HL-60/S4 treated with retinoic acid at 250 ng/mL for 4 days and 3 days (cell line): Measurements from ENCODE around the gene IL6.
"Not testable (repeated sequence)": the region's sequence is repeated elsewhere in the genome, so short reads cannot be mapped to it uniquely, and the experiment has no call there.

Experiments used
- in situ Hi-C: fragments of 300-500 bp; cut with MboI; formaldehyde crosslinking; loops from 2 replicates; pipeline ENCODE4 v1.7.0; 2022; ENCODE audit warnings: low sequenced_read_pairs

The IL6 gene

DNA sequence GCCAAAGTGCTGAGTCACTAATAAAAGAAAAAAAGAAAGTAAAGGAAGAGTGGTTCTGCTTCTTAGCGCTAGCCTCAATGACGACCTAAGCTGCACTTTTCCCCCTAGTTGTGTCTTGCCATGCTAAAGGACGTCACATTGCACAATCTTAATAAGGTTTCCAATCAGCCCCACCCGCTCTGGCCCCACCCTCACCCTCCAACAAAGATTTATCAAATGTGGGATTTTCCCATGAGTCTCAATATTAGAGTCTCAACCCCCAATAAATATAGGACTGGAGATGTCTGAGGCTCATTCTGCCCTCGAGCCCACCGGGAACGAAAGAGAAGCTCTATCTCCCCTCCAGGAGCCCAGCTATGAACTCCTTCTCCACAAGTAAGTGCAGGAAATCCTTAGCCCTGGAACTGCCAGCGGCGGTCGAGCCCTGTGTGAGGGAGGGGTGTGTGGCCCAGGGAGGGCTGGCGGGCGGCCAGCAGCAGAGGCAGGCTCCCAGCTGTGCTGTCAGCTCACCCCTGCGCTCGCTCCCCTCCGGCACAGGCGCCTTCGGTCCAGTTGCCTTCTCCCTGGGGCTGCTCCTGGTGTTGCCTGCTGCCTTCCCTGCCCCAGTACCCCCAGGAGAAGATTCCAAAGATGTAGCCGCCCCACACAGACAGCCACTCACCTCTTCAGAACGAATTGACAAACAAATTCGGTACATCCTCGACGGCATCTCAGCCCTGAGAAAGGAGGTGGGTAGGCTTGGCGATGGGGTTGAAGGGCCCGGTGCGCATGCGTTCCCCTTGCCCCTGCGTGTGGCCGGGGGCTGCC is at the start of gene IL6:
Gene IL6, plus strand, starts transcription at position 294 of the 807 bp plus-strand sequence. Its CDS starts 63 bp downstream, at position 357.
- in situ Hi-C loops = loop anchor here (10.0 kb wide), 1 partner anchor 162 kb away; no protein-coding TSS in a partner anchor

DNA sequence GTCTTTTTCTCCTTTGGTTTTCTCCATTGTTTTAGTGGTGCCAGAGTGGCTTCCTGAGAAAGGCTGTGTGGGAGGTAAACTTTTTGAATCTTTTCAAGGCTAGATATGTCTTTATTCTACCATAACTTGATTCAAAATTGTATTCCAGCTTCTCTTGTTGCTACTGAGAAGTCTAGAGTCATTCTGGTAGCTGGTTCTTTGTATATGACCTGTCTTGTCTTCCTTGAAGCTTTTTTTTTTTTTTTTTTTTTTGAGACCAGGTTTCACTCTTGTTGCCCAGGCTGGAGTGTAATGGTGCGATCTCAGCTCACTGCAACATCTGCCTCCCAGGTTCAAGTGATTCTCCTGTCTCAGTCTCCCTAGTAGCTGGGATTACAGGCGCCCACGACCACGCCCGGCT is 49.7 kb upstream of the IL6 start:
- in situ Hi-C loops = not testable (repeated sequence)

DNA sequence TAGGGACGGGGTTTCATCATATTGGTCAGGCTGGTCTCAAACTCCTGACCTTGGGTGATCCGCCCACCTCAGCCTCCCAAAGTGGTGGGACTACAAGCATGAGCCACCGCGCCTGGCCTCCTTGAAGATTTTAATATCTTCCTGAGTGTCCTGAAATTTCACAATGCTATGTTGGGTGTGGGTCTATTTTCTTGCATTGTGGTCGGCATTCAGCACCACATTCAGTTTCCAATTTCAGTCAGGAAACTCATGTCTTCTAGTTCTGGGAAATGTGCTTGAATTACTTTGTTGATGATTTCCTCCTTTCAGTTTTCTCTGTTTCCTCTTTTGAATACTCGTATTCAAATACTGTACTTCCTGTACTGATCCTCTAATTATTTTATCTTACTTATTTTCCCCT is 49.3 kb upstream of the IL6 start:
- in situ Hi-C loops = no loop called here

DNA sequence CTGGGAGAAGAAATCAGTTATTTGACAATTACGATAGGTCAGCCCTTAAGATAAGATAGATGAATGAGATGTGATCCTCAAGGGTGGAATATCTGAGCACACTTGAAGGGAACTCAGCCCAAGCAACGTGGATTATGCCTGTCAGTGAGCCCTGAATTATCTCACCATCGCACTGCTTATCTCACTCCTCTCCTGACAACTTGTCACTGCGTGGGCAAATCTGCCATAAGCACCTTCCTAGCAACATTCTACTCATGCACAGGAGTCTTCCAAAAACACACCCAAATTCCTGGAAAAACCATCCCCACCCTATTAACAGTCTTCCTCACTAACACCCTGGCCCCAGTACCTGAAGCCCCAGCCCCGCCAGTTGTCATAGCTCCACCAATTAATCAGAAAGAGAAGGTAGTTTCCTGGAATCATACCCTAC is 46.5 kb upstream of the IL6 start:
- in situ Hi-C loops = no loop called here

DNA sequence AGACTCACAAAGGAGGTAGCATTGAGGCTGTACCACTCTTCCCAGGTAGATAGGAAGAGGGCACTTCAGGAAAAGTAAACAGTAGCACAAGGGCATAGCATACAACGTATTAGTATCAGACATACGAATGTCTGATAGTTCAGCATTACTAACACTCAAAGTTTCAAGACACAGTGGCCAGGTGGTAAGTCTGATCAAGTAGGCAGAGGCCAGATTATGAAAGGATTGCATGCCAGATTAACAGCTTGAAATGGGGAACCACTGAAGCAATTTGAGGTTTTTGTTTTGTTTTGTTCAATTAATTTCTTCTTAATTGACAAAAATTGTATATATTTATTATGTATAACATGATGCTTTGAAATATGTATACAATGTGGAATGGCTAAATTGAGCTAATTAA is 45.7 kb upstream of the IL6 start:
- in situ Hi-C loops = no loop called here

DNA sequence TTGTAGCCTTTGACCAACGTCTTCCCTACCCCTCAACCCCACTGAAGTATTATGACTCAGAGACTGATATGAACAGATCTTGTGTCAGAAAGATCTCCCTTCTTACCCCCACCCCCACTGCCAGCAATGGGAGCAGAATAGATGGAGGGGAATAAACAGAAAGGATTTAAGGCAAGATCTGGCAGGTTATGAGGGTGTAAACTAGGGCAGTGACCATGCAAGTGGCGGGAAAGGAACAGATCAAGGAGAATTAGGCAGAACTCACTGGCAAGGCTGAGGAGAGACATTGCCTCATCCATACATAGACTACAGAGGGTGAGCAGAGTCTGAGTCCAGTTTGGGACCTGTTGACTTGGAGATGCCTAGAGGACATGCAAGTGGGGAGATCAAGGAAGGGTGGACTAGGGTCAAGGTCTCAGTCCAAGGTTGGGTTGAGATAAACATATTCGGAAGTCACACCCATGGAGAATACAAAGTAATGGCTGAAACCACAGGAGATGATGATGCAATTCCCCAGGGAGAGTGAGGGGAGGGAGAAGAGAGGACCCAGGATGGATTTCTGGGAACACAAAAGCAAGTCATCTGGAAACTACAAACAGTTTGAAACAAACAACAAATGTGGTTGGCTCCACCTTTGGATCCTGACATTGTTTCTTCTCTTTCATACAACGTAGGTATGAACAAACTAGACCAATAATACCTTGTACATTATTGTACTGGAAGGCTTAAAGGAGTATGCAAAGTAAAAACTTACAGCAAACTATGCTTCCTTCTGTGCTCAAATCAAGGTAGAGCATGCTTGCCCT is 44.9 kb upstream of the IL6 start:
- in situ Hi-C loops = no loop called here

DNA sequence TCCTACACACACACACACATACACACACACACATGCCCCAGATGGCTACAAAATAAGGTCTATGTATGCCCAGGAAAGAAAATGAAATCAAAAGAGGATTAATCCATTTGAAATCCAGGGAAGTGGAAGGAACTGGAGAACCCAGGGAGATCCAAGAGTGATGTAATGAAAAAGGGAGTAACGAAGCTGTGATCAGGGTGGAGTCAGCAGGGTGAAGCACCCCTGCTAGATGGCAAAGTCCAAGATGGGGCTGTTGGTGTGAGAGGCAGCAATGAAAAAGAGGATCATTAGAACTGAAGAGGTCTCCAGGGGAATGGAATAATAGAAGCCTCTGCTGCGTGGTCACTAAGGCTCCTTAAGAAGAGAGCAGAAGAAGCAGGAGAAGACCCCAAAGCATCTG is 43.6 kb upstream of the IL6 start:
- in situ Hi-C loops = no loop called here

DNA sequence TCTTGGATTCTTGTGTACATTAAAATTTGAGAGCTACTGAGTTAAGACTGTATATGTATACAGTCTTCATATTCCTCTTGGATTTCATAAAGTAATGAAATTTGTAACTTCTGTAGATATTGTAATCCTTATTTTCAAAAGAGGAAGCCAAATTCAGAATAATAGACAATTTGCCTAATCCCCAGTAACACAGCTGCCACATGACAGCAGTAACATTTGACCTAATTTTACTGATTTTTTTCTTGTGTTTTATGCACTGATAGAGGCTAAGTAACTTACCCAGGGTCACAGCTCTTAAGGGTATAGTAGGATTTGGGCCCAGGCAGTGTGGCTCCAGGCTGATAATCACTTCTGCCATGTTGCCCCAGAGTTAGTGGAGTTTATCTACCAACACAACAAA is 40.4 kb upstream of the IL6 start:
- in situ Hi-C loops = no loop called here

DNA sequence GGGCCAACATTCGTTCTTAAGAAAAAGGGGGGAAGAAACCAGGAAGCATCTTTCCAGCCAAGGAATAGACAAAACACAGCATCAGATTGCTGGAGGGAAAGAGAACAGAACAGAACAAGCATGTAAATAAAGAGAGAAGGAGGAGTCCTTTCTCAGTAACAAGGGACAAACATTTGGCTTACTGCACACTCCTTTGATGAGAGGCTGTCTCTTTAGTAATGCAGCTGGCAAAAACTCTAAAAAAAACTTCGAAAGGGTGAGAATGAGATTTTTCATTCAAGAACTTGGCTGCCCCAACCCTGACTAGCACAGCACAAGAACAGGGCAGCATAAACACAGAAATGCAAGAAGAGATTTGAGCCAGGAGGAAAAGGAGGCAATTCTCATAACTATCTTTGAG is 38.9 kb upstream of the IL6 start:
- in situ Hi-C loops = no loop called here

DNA sequence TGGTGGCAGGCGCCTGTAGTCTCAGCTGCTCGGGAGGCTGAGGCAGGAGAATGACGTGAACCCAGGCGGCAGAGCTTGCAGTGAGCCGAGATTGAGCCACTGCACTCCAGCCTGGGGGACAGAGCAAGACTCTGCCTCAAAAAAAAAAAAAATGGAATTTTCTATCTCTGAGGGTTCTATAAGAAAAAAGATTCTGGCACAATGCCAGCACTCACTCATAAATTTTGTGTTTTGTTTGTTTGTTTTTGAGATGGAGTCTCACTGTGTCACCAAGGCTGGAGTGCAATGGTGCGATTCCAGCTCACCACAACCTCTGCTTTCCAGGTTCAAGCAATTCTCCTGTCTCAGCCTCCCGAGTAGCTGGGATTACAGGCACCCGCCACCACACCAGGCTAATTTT is 38.1 kb upstream of the IL6 start:
- in situ Hi-C loops = not testable (repeated sequence)

DNA sequence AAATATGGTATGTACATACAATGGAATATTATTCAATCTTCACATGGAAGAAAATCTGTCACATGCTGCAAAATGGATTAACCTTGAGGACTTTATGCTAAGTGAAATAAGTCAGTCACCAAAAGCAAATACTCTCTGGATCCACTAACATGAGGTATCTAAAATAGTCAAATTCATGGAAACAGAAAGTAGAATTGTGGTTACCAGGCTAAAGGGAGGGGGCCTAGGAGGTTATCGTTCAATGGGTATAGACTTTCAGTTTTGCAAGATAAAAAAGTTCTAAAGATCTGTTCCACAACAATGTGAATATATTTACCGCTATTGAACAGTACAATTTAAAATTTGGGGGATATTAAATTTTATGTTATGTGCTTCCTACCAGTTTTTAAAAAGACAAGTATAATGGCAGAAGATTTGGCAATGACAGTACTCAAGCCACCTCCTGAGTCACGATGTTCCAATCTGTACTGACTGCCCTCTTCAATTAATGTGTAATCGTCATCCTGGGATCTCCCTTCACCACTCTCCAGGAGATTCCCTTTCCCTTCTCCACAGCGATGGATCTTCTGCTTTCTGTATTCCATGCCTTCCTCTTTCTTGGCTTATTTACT is 32.3 kb upstream of the IL6 start:
- in situ Hi-C loops = no loop called here

DNA sequence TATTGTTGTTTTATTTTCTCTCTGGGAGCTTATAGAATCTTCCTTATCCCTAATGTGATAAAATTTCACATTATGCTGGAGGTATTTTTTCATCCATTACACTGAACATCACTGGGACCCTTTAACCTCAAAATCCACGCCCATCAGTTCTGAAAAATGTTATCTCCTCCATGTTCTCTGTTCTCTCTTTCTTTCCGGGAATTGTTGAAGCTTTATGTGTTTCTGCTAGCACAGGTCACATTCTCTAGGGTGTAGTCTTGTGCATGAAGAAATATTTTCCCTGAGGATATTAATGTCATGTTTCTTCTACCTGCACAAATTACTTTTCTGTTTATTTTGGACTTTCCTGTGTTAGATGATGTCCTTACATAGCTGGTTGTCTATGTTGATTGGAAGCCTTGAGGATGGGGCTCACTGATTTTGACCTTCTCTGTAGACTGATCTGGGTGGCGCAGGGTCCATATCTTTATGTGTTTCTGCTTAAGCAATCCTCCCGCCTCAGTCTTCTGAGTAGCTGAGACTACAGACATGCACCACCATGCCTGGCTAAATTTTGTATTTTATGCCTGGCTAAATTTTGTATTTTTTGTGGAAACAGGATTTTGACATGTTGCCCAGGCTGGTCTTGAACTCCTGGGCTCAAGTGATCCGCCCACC is 31.4 kb upstream of the IL6 start:
- in situ Hi-C loops = no loop called here

DNA sequence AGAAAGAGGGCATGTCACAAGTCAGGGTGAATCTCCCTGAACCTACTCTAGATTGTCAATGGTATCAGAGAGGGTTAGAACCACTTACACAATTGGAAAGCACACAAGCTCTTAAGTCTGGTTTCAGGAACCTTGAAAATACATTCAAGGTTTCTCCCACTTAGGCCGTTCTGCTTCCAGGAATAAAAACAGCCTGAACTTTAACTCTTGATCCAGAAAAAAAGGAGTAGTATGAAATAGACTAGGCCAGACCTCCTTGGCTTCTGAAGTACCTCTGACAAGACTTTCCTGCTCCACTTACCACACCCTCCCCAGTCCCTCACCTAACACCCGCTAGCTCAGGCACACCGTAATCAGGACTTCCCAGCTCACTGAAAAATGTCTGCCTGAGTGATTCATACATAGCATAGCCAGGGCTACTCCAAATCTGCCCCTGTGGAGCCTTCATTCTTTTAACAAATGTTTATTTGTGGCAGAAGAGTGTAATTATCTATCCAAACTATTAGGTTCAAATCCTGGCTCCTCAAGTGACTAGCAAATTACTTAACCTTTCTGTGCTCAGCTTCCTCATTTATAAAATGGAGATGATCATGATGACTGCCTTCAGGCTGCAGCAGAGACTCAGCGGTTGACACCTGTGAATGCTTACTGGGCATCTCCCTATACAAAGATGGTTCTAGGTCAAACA is 30.3 kb upstream of the IL6 start:
- in situ Hi-C loops = no loop called here

DNA sequence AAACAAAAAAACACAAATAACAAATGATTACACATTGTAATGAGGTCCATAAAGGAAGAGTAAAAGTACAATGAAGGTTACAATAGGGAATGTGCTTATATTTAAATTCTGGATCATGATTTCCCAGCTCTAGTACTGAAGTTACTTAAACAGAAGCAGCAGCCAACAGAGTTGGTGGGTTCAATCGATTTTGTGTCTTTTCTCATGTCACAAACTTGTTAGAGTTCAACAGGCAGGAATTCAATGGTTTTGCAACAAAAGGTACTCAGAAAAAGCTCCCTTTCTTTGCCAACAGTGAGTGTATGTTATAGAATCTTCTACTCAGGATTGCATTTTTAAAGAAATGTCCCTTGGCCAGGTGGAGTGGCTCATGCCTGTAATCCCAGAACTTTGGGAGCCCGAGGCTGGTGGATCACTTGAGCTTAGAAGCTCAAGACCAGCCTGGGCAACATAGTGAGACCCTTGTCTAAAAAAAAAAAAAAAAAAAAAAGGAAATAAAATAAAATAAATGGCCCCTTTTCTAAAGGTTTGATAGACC is 29.6 kb upstream of the IL6 start:
- in situ Hi-C loops = no loop called here

DNA sequence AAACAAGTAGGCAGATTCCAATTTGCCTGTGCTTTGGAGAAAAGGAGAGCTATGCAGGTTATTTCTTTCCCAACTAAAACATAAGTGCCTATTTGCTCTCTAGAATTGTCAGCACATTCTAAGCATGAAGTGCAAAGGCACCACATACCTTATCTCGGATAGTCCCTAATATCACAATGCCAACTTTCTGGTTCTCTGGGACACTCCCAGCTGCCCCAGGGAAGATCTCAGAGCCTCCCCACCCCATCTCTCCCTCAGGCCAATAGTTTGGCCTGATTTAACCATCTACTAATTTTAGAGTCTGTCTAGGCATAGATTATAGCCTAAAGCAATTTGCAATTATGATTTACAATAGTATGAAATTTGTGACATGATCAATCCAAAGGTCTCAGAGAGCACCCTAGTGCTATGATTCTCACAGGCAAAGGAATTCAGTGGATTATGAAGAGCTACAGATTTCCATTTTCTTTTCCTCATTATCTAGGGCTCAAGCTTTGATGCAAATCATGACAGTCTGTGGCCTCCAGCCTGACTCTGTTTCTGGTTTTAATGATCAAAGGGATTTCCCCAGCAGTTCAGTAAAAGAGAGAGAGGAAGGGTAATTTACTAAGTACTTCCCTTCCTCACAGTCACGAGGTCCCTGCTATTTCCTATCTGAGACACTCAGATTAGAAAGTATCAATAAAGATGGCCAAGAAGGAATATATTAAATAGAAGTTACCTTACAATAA is 29.0 kb upstream of the IL6 start:
- in situ Hi-C loops = no loop called here

DNA sequence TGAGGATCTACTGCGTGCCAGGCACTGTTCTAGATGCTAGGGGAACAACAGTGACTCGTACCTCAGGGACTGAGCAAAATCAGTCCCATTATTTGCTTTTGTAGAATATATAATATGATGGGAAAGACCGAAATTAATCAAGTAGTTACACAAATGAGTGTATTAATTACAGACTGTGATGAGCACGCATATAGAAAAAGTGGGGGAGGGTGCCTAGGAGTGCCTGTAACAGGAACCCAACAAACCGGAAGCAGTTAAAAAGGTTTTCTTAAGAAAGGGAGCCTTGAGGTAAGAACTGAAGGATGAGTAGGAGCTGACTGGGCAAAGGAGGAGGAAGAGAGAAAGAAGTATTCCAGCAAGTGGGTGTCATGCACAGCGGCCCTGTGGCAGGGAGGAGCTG is 28.2 kb upstream of the IL6 start:
- in situ Hi-C loops = no loop called here

DNA sequence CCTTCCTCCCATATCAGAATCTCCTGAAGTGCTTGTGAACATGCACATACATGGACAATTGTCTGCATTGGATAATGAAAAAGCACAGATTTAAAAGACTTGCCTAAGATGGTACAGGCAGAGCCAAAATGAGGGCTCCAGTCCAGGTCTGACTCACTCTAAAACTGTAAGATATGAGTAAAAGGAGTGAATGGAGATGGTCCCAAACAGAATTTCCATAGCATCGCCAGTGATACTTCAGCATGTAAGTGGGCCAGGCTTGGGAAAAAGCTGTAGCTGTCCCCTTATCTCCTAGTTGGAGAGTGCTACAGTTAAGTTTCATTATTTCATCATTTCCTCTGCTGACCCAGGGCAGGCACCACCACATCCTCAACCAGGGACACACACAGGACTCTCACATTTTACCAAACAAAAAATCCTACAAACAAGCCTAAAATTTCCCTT is 26.4 kb upstream of the IL6 start:
- in situ Hi-C loops = no loop called here

DNA sequence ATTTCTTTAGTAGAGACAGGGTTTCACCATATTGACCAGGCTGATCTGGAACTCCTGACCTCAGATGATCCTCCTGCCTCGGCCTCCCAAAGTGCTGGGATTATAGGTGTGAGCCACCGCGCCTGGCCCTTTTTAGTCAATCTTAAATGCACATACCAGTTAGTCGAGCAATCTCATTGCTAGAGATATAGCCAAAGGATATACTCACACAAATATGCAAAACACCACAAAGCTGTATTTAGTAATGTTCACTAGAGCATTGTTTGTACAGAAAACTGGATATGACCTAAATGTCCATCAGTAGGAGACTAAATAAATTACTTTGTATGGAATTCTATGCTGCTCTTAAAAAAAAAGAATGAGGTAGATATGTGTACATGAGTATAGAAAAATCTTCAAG is 24.5 kb upstream of the IL6 start:
- in situ Hi-C loops = no loop called here

DNA sequence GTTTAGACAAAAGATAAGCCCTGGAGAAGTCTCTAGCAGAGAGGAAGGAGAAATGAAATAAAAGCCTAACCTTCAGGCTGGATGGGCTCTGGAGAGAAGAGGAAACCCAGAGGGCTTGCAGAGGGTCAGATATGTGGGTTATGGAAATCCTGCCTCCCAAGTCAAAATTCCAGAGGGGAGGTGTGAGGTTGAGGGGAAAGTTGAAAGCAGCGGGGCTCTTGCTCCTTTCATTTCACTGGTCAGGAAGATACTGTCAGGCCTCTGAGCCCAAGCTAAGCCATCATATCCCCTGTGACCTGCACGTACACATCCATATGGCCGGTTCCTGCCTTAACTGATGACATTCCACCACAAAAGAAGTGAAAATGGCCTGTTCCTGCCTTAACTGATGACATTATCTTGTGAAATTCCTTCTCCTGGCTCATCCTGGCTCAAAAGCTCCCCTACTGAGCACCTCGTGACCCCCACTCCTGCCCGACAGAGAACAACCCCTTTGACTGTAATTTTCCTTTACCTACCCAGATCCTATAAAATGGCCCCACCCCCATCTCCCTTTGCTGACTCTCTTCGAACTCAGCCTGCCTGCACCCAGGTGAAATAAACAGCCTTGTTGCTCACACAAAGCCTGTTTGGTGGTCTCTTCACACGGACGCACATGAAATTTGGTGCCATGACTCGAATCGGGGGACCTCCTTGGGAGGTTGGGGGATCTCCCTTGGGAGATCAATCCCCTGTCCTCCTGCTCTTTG is 23.7 kb upstream of the IL6 start:
- in situ Hi-C loops = not testable (repeated sequence)
